PFSK-1 (cell line): ENCODE measurements around the gene PTGES2.

ENCODE experiments used
- FOXP2 ChIP-seq: optimal IDR thresholded peaks from 2 replicates; pipeline ENCODE3; 2011; ENCODE audit warnings: borderline replicate concordance, control low read depth, inconsistent platforms; ENCODE audit not compliant: insufficient read depth; ENCODE audit errors: extremely low read length, extremely low read depth
- POLR2AphosphoS5 ChIP-seq: IDR thresholded peaks from 2 replicates; pipeline ENCODE4 v1.6.1; 2012; ENCODE audit warnings: low read depth, mild to moderate bottlenecking, control low read depth, low read length, moderate library complexity
- SIN3A ChIP-seq: IDR thresholded peaks from 2 replicates; pipeline ENCODE4 v1.6.1; 2012; ENCODE audit warnings: mild to moderate bottlenecking, low read length, moderate library complexity, borderline replicate concordance; ENCODE audit not compliant: insufficient read depth
- TAF1 ChIP-seq: IDR thresholded peaks from 2 replicates; pipeline ENCODE4 v1.6.1; 2012; ENCODE audit warnings: low read length, control low read depth, borderline replicate concordance; ENCODE audit not compliant: insufficient read depth
- TF ChIP-seq, protein P1 (sequence below), 2 experiments: IDR thresholded peaks; 2 replicates each; pipeline versions ENCODE4 v1.6.1 to v1.8.0; 2011 to 2012; ENCODE audit warnings: low read depth in 2 of 2, low read length in 2 of 2, control low read depth in 1 of 2, inconsistent platforms in 1 of 2, mild to moderate bottlenecking in 1 of 2, moderate library complexity in 1 of 2; ENCODE audit not compliant: insufficient read depth in 1 of 2

Gene PTGES2

DNA sequence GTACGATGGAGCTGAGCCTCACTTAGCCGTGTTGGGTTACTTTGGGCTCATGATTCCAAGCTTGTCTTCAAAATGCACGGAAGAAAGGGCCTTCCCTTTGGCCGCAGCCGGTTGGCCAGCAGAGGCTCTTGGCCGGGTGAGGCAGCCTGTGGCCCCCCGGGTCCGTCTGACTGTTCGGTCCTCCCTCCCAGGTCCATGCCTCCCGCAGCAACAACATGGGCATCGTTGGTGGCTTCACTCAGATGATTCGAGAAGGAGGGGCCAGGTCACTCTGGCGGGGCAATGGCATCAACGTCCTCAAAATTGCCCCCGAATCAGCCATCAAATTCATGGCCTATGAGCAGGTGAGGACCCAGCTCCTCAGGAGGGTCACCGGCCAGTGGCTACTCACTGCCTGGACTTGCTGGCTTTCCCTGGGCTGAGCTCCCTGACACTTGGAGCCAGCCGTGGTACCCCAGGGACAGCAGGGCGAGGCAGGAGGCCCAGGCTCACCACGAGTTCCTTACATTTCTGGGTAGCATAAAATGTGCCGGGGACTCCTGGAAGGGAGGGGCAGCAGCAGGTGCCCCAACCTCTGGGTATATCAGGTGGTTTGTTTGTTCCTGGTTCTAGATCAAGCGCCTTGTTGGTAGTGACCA lies 21.9 kb downstream of the PTGES2 start:
- TF ChIP-seq FOXP2 (no peak), POLR2AphosphoS5 (no peak), SIN3A (no peak), TAF1 (no peak)
- TF ChIP-seq, protein P1, sequence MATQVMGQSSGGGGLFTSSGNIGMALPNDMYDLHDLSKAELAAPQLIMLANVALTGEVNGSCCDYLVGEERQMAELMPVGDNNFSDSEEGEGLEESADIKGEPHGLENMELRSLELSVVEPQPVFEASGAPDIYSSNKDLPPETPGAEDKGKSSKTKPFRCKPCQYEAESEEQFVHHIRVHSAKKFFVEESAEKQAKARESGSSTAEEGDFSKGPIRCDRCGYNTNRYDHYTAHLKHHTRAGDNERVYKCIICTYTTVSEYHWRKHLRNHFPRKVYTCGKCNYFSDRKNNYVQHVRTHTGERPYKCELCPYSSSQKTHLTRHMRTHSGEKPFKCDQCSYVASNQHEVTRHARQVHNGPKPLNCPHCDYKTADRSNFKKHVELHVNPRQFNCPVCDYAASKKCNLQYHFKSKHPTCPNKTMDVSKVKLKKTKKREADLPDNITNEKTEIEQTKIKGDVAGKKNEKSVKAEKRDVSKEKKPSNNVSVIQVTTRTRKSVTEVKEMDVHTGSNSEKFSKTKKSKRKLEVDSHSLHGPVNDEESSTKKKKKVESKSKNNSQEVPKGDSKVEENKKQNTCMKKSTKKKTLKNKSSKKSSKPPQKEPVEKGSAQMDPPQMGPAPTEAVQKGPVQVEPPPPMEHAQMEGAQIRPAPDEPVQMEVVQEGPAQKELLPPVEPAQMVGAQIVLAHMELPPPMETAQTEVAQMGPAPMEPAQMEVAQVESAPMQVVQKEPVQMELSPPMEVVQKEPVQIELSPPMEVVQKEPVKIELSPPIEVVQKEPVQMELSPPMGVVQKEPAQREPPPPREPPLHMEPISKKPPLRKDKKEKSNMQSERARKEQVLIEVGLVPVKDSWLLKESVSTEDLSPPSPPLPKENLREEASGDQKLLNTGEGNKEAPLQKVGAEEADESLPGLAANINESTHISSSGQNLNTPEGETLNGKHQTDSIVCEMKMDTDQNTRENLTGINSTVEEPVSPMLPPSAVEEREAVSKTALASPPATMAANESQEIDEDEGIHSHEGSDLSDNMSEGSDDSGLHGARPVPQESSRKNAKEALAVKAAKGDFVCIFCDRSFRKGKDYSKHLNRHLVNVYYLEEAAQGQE (IDR thresholded peaks at IDR 0.05; ENCODE audit: insufficient read depth in 1 of 2, low read depth in 2 of 2, low read length in 2 of 2) = no peak

DNA sequence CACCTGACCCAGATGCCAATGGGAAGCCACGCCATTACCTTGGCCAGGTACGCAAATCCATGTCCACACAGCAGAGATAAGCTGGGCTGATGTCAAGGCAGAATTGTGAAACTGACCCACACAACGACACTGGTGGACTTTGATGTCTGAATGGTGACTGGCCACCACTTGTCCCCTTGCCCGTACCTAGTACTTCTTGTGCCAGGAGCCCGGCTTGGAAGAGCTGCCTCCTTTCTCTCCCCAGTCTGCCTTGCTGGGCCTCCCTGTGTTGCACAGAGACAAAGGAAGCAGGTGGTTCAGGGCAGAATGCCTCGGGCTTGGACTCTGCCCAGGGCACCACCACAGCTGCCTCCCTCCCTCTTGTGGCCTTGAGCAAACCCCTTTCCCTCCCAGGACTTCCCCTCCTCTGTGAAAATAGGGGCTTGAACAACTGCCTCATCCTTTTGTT lies 23.3 kb downstream of the PTGES2 start:
- TF ChIP-seq, protein P1 (IDR thresholded peaks at IDR 0.05; ENCODE audit: insufficient read depth in 1 of 2, low read depth in 2 of 2, low read length in 2 of 2) = no peak
- no peak for TF ChIP-seq TAF1
- no peak for TF ChIP-seq POLR2AphosphoS5
- no peak for TF ChIP-seq SIN3A
- no peak for TF ChIP-seq FOXP2

DNA sequence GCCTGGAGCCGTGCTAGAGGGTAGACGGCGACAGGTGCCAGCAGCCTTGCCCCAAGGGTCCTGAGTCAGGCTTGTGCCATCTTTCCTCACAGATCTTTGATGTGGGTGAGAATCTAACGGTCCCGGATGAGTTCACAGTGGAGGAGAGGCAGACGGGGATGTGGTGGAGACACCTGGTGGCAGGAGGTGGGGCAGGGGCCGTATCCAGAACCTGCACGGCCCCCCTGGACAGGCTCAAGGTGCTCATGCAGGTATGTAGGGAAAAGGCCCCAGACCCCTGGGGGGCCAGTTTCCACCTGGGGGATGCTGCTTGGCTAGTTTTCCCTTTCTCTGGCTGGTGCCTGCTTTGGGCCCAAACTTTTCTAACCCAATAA lies 24.0 kb downstream of the PTGES2 start:
- TF ChIP-seq FOXP2 (no peak), TAF1 (no peak), POLR2AphosphoS5 (no peak), SIN3A (no peak)
- TF ChIP-seq, protein P1 (IDR thresholded peaks at IDR 0.05; ENCODE audit: insufficient read depth in 1 of 2, low read depth in 2 of 2, low read length in 2 of 2) = no peak

DNA sequence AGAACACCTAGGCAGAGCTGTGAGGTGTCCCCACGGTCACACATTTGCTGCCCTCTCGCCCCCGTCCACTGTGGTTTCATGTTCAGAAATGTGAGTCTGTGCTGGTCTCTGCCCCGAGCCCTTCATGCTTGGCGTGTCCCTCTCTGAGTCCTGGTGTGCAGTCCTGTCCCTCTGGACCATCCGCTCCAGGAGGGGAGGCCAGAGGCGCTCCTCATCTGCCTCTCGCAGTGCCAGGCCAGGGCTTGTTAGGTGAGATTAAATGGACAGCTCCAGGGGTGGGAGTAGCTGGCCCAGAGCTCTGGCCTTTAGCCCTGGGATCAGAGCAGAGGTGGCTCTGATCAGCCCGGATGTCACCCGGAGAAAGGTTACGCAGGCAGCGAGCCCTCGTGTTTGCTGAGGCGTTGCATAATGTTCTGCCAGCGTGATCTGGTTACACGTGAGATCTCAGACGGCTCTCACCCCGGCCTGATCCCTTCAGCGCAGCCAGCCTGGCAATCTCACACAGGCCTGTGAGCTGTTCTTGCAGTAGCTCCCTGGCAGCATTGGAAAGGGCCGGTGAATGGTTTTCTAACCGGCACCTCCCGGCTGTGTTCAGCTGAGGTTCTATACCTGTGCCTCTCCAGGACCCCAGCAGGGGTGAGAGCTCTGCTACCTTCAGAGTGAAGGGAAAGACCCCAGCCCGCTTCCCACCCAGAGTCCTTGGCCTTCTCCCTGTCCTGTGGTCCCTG lies 24.5 kb downstream of the PTGES2 start:
- TF ChIP-seq TAF1 (no peak), POLR2AphosphoS5 (no peak), SIN3A (no peak), FOXP2 (no peak)
- TF ChIP-seq, protein P1 (IDR thresholded peaks at IDR 0.05; ENCODE audit: insufficient read depth in 1 of 2, low read depth in 2 of 2, low read length in 2 of 2) = no peak
